Mesenchymal stem cell (in vitro differentiated cells and primary cell): Measurements from ENCODE around the gene NET1.
"Not testable (repeated sequence)": the region's sequence is repeated elsewhere in the genome, so short reads cannot be mapped to it uniquely, and the experiment has no call there.

Experiments
- DNase-seq: peaks from one replicate; pipeline ENCODE4 v3.0.0-alpha.2; 2013
- H2AFZ ChIP-seq: one replicate; pipeline ENCODE4 v1.6.1; 2013; ENCODE audit warnings: low read depth, mild to moderate bottlenecking, control low read depth, inconsistent platforms, low read length, moderate library complexity
- H2AK5ac ChIP-seq: 2 replicates; pipeline ENCODE4 v1.6.1; 2013; ENCODE audit warnings: low read length, moderate library complexity, mild to moderate bottlenecking, inconsistent platforms; ENCODE audit not compliant: severe bottlenecking
- H2BK120ac ChIP-seq: one replicate; pipeline ENCODE4 v1.6.1; 2013; ENCODE audit warnings: low read depth, mild to moderate bottlenecking, inconsistent platforms, low read length, moderate library complexity
- H2BK12ac ChIP-seq, 2 experiments: one replicate each; pipeline ENCODE4 v1.6.1; 2013; ENCODE audit warnings: inconsistent platforms in 2 of 2, low read length in 2 of 2, mild to moderate bottlenecking in 2 of 2, moderate library complexity in 2 of 2, control low read depth in 1 of 2
- H2BK15ac ChIP-seq: one replicate; pipeline ENCODE4 v1.6.1; 2013; ENCODE audit warnings: mild to moderate bottlenecking, low read depth, inconsistent platforms; ENCODE audit not compliant: poor library complexity, severe bottlenecking
- H2BK5ac ChIP-seq: 2 replicates; pipeline ENCODE4 v1.6.1; 2013; ENCODE audit warnings: low read depth, mild to moderate bottlenecking, low read length, control low read depth, inconsistent platforms; ENCODE audit not compliant: poor library complexity, severe bottlenecking
- H3K14ac ChIP-seq, 2 experiments: one replicate each; pipeline ENCODE4 v1.6.1; 2013; ENCODE audit warnings: inconsistent platforms in 2 of 2, low read length in 2 of 2, control low read depth in 1 of 2, mild to moderate bottlenecking in 1 of 2, moderate library complexity in 1 of 2
- H3K18ac ChIP-seq, 2 experiments: one replicate each; pipeline ENCODE4 v1.6.1; 2013; ENCODE audit warnings: inconsistent platforms in 2 of 2, low read length in 2 of 2, control low read depth in 1 of 2, low read depth in 1 of 2, mild to moderate bottlenecking in 1 of 2
- H3K23ac ChIP-seq, 2 experiments: one replicate each; pipeline ENCODE4 v1.6.1; 2013; ENCODE audit warnings: inconsistent platforms in 2 of 2, low read length in 2 of 2, mild to moderate bottlenecking in 2 of 2, moderate library complexity in 2 of 2, control low read depth in 1 of 2
- H3K27ac ChIP-seq: 2 replicates; pipeline ENCODE4 v1.5.1; 2013; ENCODE audit warnings: mild to moderate bottlenecking, moderate library complexity, low read length, control low read depth, inconsistent platforms; ENCODE audit not compliant: poor library complexity, severe bottlenecking
- H3K27me3 ChIP-seq, 2 experiments: 2 replicates each; pipeline versions ENCODE4 v1.6.1 to v1.7.0; 2013; ENCODE audit warnings: low read length in 2 of 2, mild to moderate bottlenecking in 2 of 2, moderate library complexity in 2 of 2, control low read depth in 1 of 2, inconsistent platforms in 1 of 2; ENCODE audit not compliant: control insufficient read depth in 1 of 2, insufficient read depth in 1 of 2
- H3K36me3 ChIP-seq, 2 experiments: 2 replicates each; pipeline versions ENCODE4 v1.6.1 to v1.7.0; 2013; ENCODE audit warnings: low read length in 2 of 2, control low read depth in 1 of 2, inconsistent platforms in 1 of 2, low read depth in 1 of 2, mild to moderate bottlenecking in 1 of 2; ENCODE audit not compliant: insufficient read depth in 2 of 2, control insufficient read depth in 1 of 2
- H3K4ac ChIP-seq, 2 experiments: one replicate each; pipeline ENCODE4 v1.6.1; 2013; ENCODE audit warnings: inconsistent platforms in 2 of 2, low read length in 2 of 2, mild to moderate bottlenecking in 2 of 2, moderate library complexity in 2 of 2, control low read depth in 1 of 2, low read depth in 1 of 2
- H3K4me1 ChIP-seq: 2 replicates; pipeline ENCODE4 v1.6.1; 2013; ENCODE audit warnings: low read depth, low read length, control low read depth; ENCODE audit not compliant: control insufficient read depth, insufficient read depth
- H3K4me2 ChIP-seq: 2 replicates; pipeline ENCODE4 v1.6.1; 2013; ENCODE audit warnings: low read length, mild to moderate bottlenecking, inconsistent platforms; ENCODE audit not compliant: poor library complexity, severe bottlenecking
- H3K4me3 ChIP-seq, 2 experiments: 2 replicates each; pipeline versions ENCODE4 v1.5.1 to v1.7.0; 2013; ENCODE audit warnings: low read length in 2 of 2, mild to moderate bottlenecking in 2 of 2, control low read depth in 1 of 2, low read depth in 1 of 2; ENCODE audit not compliant: insufficient read depth in 1 of 2
- H3K79me1 ChIP-seq: replicated peaks from 2 replicates; pipeline ENCODE4 v1.6.1; 2013; ENCODE audit warnings: mild to moderate bottlenecking, control low read depth, low read length, inconsistent platforms; ENCODE audit not compliant: poor library complexity, severe bottlenecking
- H3K9ac ChIP-seq: 2 replicates; pipeline ENCODE4 v1.7.0; 2013; ENCODE audit warnings: mild to moderate bottlenecking, low read length, moderate library complexity
- H3K9me3 ChIP-seq: 2 replicates; pipeline ENCODE4 v1.7.0; 2013; ENCODE audit warnings: mild to moderate bottlenecking, low read length; ENCODE audit not compliant: control insufficient read depth
- H4K8ac ChIP-seq: one replicate; pipeline ENCODE4 v1.6.1; 2013; ENCODE audit warnings: inconsistent platforms, mild to moderate bottlenecking, low read length, moderate library complexity
- H4K91ac ChIP-seq: one replicate; pipeline ENCODE4 v1.6.1; 2013; ENCODE audit warnings: mild to moderate bottlenecking, low read length, inconsistent platforms
- WGBS: methylation state at CpG from one replicate; pipeline ENCODE4 v1.1.7; 2013; ENCODE audit warnings: mixed read lengths; 5-methylcytosine and 5-hydroxymethylcytosine counted together

Gene NET1

DNA sequence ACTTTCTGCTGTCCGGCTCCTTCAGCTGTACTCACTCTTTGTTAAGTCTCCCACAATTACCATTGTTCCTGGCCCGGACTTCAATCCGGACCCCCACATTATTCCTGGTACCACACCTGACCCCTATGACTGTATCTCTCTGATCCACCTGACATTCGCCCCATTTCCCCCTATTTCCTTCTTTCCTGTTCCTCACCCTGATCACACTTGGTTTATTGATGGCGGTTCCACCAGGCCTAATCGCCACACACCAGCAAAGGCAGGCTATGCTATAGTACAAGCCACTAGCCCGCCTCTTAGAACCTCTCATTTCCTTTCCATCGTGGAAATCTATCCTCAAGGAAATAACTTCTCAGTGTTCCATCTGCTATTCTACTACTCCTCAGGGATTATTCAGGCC lies 62.7 kb downstream of the NET1 start:
- H3K14ac ChIP-seq, H2BK120ac ChIP-seq, H2AFZ ChIP-seq, H2BK12ac ChIP-seq, H2AK5ac ChIP-seq, H2BK5ac ChIP-seq, H3K27me3 ChIP-seq, H3K79me1 ChIP-seq, H3K9ac ChIP-seq, H4K91ac ChIP-seq, H3K9me3 ChIP-seq, H3K4me1 ChIP-seq, H3K4me3 ChIP-seq, H3K27ac ChIP-seq, H3K23ac ChIP-seq, H3K4me2 ChIP-seq, DNase-seq, H3K36me3 ChIP-seq, H3K18ac ChIP-seq, H2BK15ac ChIP-seq, H3K4ac ChIP-seq: not testable (repeated sequence)
- WGBS = 84% methylated on average over 7 of the region's 8 CpGs
- peak overlapping the region; percentile 19 for H4K8ac ChIP-seq

DNA sequence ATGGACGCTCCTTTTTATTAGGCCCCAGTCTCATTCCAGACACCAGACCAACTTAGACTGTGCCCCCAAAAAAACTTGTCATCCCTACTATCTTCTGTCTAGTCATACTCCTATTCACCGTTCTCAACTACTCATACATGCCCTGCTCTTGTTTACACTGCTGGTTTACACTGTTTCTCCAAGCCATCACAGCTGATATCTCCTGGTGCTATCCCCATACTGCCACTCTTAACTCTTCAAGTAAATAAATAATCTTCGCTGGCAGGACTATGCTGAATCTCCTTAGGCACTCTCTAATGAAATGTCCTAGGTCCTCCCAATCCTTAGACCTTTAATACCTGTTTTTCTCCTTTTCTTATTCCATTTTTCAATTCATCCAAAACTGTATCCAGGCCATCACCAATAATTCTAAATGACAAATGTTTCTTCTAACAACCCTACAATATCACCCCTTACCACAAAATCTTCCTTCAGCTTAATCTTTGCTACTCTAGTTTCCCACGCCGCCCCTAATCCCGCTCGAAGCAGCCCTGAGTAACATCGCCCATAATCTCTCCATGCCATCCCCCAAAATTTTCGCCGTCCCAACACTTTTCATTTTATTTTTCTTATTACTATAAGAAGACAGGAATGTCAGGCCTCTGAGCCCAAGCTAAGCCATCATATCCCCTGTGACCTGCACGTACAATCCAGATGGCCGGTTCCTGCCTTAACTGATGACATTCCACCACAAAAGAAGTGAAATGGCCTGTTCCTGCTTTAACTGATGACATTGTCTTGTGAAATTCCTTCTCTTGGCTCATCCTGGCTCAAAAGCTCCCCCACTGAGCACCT lies 63.8 kb downstream of the NET1 start:
- H3K79me1 ChIP-seq, H2BK15ac ChIP-seq, H2BK12ac ChIP-seq, H3K9ac ChIP-seq, H2AK5ac ChIP-seq, H2AFZ ChIP-seq, DNase-seq, H3K9me3 ChIP-seq, H3K27me3 ChIP-seq, H4K91ac ChIP-seq, H4K8ac ChIP-seq, H3K36me3 ChIP-seq, H2BK5ac ChIP-seq, H2BK120ac ChIP-seq, H3K14ac ChIP-seq, H3K4me3 ChIP-seq, H3K4me1 ChIP-seq, H3K18ac ChIP-seq, H3K4me2 ChIP-seq, H3K4ac ChIP-seq, H3K27ac ChIP-seq, H3K23ac ChIP-seq: not testable (repeated sequence)
- WGBS = 82% methylated on average over 12 of the region's 12 CpGs

DNA sequence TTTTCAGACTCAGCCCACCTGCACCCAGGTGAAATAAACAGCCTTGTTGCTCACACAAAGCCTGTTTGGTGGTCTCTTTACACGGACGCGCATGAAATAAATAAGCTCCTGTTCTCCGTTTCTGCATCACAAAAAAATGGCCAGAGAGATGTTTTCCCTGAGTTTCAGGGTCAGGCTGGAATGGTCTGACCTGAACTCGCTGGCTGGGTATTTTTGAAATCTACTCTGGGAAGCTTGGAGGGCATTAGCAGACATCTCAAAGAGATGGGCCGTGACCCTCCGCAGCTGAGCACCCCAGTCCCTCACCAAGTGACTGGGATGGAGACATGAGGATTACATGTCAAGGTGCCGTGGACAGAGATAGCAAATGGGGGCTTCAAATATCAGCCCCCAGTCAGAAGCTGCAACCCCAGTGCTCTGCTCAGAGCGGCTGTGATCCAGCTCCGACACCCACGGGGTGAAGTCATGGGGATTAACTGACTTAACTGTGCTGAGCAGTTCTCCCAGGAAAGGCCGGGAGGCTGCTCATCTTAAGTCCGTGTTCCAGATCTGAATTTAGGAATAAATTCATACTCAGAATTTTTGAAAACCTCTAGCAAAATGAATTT lies 64.7 kb downstream of the NET1 start:
- Histone ChIP-seq H3K27ac (no peak overlapping the region), H3K9me3 (no peaks in the 10 kb centered on the region), H3K79me1 (no peaks in the 10 kb centered on the region), H3K4ac (no peak overlapping the region), H3K4me3 (no peak overlapping the region), H2BK120ac (no peak overlapping the region), H3K23ac (no peak overlapping the region), H3K9ac (no peak overlapping the region), H3K4me2 (no peak overlapping the region), H2BK15ac (no peak overlapping the region), H3K4me1 (no peaks in the 10 kb centered on the region), H3K27me3 (no peaks in the 10 kb centered on the region), H3K36me3 (no peaks in the 10 kb centered on the region), H2BK5ac (no peak overlapping the region), H2AK5ac (no peak overlapping the region), H4K91ac (no peak overlapping the region), H3K18ac (no peak overlapping the region), H2BK12ac (no peak overlapping the region), H2AFZ (no peak overlapping the region), H4K8ac (no peak overlapping the region), H3K14ac (no peak overlapping the region)
- DNase-seq = no peak
- WGBS = 78% methylated on average over 13 of the region's 13 CpGs

GRCh38 chr10:5477948-5478693 lies 65.8 kb downstream of the NET1 start:
- Histone ChIP-seq H2AK5ac (no peak overlapping the region), H3K4ac (no peak overlapping the region), H2BK15ac (no peak overlapping the region), H3K27me3 (no peaks in the 10 kb centered on the region), H3K14ac (no peak overlapping the region), H2BK120ac (no peak overlapping the region), H3K9me3 (peaks cover 3% of the 10 kb centered on the region), H3K9ac (no peak overlapping the region), H2BK5ac (no peak overlapping the region), H3K4me1 (no peaks in the 10 kb centered on the region), H2BK12ac (no peak overlapping the region), H3K36me3 (no peaks in the 10 kb centered on the region), H4K8ac (no peak overlapping the region), H3K4me3 (no peak overlapping the region), H2AFZ (no peak overlapping the region), H3K23ac (peak overlapping the region in 1 of 2 experiments; percentile 59), H3K27ac (no peak overlapping the region), H3K18ac (no peak overlapping the region), H4K91ac (no peak overlapping the region), H3K4me2 (no peak overlapping the region), H3K79me1 (no peaks in the 10 kb centered on the region)
- no peak for DNase-seq
- WGBS = 90% methylated on average over 11 of the region's 11 CpGs
